GM21360 (cell line): ENCODE data around the gene ABCA9.
"Not testable (repeated sequence)": the region's sequence is repeated elsewhere in the genome, so short reads cannot be mapped to it uniquely, and the experiment has no call there.

ENCODE experiments used
- ATAC-seq: cut with Tn5 transposase; IDR thresholded peaks from one replicate; pipeline ENCODE4 v1.9.1; 2021; ENCODE audit warnings: mild to moderate bottlenecking, moderate library complexity; ENCODE audit not compliant: unreplicated experiment

Gene ABCA9

DNA sequence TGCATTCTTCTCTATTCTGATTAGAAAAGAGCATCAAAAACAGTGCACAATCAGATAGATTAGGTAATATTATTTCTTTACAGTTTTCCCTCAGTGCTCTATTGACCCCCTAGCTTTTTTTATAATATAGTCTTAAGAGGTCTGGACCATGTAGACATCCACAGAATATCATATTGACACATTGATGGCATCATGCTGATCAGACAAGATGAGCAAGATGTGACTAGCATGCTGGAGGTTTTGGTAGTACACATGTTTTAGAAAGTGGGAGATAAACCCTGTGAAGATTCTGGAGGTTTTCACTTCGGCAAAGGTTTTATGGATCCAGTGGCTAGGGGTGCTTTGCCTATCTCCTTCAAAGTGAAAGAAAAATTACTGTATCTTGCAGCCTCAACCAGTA lies 102.8 kb downstream of the ABCA9 start:
- ATAC-seq, result no peak

DNA sequence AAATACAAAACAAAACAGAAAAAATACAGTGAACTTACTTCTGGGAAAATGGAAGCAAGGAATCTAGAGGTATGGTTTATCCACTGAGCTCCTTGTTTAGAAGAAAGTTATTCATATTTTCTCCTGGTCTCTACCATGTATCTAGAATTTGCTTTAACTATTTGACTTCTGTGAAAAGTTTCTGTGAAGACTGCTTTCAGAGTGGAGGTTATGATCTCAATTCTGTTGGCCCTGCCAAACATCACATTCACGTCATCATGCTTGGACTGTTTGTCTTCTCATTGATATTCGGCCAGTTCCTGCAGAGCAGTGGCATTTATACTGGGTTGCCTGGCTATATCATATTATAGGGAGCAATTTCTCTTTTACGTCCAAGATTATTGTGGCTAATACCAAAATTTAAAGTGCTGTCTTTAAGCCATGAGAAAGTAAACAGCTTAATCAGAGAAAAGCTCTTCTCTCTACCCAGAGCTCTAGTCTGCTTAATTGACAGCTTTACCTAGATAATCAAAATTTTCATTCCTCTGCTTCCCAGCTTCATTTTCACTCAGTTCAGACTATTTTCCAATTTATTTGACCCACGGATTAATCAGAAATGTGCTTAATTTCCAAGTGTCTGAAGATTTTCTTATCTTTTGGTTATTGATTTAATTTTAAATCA lies 105.4 kb downstream of the ABCA9 start, which contains the start of gene ABCA8:
ABCA8 (minus strand) TSS at position 212 of the 661 bp plus-strand sequence. CDS start 13,358 bp downstream, outside the sequence.
- no peak for ATAC-seq

DNA sequence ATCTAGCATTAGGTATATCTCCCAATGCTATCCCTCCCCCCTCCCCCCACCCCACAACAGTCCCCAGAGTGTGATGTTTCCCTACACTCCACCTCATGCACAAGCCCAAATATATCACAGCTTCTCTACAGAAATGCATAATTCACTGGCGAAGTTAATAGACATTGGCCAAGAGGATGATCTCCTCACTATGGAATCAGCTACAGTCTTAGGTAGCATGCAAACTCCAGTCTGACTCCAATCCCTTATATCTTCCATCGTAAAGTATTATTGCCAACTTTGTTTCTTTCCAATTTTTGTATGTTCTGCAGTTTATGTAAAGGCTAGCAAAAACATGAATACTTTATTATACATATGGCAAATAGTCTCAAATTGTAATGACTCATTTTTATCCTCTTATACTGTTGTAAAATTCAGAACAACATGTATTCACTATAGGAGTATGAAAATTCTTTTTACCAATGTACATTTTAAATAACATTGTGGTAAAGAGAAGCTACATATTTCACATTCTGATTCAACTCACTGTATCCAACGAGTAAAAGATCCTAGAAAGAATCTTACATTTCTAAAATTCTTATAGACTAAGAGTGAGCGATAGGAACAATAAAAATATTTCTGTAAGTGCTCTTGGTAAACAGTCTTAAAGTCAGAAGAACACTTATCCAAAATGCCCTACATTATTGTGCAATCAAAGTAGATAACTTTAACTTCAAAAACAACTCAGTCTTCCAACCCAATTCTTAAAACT lies 106.4 kb downstream of the ABCA9 start:
- no peak for ATAC-seq

DNA sequence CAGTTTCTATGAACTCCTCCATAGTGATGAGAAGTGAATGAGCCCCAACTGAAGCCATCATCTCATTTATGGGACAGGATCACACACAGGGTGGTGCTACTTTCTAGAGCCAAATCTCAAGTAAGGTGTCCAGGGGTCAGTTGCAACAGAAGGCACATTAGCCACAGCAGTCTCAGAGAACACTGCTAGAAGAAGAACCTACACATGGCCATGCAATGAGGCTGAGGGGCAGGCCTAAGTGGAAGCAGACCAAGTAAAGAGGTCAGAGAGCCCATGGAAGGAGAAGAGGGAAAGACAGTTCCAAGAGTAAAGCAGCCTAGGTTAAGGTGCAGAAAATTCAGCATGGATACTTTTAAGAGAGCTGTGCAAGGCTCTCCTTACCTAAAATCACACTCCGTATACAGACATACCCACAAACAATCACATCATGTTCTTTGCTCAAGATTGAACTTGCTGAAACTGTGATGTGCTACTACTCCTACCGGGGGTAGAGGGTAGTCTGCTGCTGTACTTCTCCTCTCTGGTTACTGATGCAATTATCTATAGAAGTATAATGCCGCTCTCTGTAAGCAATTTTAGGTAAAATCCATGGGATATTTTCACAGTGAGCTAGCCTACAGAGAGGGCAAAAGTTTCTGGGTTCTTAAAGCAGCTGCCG lies 107.3 kb downstream of the ABCA9 start:
- no peak for ATAC-seq

DNA sequence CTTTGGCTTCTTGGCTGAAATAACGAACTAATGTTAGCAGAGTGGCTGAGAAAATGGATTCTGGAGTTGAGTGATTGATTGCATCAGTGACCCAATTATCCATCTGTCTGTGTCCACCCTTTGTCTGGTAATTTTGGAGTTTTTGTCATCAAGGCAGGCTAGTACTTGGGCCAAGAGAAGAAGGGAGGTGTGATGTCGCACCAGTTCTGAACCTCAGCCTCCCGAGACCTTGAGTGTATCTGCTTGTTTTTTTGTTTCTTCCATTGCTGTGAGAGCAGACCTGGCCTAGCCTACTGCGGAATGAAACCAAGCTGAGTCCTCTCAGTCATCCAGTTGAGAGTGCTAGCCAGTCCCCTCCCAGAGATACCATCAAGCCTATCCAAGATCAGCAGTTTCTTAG lies 110.0 kb downstream of the ABCA9 start:
- no peak for ATAC-seq

DNA sequence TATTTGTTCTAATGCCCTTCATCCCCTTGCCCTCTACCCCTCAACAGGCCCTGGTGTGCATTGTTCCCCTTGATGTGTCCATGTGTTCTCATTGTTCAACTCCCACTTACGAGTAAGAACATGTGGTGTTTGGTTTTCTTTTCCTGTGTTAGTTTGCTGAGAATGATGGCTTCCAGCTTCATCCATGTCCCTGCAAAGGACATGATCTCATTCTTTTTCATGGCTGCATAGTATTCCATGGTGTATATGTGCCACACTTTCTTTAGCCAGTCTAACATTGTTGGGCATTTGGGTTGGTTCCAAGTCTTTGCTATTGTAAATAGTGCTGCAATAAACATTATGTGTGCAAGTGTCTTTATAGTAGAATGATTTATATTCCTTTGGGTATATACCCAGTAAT lies 112.9 kb downstream of the ABCA9 start:
- not testable (repeated sequence) for ATAC-seq

DNA sequence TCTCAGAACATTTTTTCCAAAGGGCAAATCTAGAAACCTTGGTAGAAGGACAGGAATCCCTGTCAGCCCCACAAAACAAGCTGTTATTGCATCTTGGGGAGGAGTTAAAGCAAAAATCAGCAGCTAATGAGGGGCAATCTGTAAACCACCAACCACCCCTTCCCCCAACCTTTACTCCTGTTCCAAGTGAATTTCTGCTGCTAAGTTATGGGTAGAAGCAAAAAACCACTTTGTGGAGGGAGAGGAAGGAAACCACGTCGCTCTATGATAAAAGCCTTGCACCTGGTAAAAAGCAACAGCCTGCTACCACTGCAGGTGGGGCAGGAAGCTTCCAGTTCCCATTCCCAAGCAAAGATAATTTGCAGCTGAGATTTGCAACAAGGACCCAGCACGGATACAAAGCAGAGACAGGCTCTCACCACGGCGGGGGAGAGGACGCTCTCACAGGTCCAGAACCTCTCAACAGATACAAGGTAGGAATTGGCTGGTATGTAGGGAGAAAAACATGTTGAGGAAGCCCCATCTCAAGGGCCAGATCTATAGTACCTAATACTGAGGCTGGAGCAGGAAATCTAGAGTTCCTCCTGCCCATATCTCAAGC lies 116.2 kb downstream of the ABCA9 start:
- ATAC-seq, result no peak

DNA sequence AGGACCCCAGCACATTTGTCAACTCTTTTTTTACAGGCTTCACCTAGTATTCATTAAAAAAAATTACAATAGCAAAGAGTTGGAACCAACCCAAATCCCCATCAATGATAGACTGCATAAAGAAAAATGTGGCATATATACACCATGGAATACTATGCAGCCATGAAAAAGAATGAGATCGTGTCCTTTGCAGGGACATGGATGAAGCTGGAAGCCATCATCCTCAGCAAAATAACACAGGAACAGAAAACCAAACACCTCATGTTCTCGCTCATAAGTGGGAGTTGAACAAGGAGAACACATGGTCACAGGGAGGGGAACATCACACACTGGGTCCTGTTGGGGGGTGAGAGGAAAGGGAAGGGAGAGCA lies 116.9 kb downstream of the ABCA9 start:
- not testable (repeated sequence) for ATAC-seq

DNA sequence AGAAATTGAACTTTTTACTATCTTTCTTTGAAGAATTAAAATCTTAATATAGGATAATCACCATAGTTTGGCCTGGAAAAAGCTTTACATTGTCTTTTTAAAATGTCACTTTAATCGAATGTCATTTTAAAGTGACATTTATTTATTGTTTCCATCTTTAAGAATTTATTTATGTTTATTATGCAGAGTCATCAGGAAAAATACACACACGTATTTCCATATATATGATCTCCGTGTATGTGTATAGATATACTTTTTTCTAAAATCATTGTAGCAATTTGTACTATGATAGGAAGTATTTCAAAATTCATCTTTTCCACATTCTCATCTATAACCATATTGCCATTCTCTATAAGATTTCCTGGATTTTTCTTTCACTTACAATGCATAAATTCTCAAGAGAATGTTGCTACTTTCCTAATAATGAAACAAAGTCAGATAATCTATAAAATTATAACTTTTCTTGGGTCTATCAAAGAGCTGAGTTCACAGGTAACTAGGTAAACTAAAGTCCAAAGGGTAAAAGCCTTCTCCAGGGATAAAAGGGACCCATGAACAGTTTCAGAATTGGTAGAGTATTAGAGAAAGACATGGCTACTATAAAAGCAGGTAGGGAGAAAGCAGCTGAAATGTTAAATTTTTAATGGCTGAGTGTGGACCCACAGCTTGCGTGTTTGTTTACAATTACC lies 117.5 kb downstream of the ABCA9 start:
- ATAC-seq, result no peak

DNA sequence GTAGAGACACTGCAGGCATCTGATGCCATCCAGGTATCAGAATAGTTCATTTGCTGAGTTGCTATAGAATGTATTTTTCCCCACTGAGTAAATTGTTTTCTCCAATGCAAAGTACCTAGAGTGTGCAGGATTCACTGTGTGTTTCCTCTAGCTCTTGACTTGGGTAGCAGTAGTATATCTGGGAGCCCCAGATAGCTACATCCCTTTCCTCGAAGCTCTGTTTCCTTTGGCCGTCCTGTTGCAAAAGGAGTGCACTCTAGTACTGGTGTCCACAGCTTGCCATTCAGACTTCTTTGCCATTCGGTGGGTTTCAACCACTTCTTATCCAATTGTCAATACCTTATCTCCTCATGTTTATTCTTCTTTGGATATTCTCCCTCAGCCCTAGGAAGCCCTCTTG lies 118.3 kb downstream of the ABCA9 start:
- no peak for ATAC-seq

DNA sequence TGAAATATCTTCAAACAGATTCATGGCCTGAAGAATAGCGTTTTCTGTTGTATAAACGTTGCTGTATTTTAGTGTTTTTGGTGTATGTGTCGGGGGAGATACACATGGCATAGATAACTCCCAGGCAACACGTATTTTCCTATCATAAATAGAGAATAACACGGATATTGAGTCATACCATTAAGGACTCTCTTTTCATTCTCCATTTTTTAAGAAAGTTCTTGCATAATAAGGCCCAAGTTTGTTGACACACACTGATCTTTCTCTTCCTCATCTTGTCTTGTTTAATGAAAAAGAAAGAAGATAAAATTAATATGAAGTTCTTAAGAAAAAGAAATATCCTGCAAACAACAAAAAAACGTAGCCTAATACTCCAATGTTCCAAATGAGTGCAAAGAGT lies 119.0 kb downstream of the ABCA9 start:
- no peak for ATAC-seq

DNA sequence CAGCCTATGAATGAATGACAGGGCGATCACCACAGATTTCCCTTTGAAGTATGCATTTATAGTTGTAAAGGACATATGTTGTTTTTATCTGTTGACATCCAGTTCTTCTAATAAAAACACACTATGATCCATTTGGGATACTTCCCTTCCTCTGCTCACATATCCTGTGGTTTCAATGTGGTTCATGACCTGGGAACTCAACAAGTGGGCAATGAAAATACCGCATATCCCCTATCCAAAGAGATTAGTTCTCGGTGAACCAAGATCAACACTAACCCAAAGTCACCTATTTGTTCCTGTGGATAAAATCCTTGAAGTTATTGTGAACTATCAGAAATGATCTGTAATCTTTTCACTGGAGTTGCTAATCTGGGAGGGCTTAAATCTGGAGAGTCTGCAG lies 121.5 kb downstream of the ABCA9 start:
- ATAC-seq, result no peak

DNA sequence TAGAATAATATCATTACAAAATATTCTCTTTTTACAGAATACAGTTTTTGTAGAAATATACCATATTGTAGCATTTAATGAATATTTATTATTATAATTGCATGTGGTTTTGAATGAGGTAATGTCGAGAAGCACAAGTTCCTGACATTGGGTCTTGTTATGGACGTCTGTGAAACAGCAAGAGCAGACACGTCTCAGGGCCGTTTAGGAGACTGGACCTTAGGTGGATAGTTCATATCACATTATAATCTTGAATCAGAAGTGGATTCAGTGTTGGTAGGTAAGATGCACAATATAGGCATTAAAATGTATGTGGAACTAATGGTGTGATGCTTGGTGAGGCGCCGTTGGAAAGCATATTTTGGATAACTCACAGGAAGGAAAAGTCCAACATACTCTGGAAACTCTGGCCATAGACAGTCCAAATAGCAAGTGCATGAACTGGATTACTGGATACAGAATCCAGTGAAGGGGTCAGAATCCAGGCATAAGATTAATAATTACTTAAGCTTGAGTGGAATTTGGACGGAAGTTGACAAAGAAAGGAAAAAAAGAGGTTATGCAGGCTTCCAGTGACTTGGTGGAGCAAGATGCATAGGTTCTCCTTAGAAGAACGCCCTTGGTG lies 122.7 kb downstream of the ABCA9 start:
- ATAC-seq, result no peak

DNA sequence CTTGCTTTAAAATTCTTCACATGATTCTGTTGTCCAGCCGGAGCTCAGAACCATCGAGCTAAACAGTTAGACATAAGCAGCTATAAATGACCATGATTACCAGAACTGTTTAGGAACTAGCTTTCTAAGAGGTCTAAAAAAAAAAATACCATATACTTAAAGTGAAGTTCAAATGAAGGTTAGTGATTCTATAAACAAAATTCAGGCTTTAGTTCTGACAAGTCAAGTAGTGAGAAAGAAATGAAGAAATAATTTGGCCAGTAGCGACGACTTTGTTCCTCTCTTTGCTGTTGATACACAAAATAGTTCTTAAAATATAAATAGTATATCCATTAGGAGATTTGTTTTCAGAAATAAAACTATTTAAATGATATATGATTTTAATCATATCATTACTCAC lies 133.2 kb downstream of the ABCA9 start:
- ATAC-seq, result no peak

DNA sequence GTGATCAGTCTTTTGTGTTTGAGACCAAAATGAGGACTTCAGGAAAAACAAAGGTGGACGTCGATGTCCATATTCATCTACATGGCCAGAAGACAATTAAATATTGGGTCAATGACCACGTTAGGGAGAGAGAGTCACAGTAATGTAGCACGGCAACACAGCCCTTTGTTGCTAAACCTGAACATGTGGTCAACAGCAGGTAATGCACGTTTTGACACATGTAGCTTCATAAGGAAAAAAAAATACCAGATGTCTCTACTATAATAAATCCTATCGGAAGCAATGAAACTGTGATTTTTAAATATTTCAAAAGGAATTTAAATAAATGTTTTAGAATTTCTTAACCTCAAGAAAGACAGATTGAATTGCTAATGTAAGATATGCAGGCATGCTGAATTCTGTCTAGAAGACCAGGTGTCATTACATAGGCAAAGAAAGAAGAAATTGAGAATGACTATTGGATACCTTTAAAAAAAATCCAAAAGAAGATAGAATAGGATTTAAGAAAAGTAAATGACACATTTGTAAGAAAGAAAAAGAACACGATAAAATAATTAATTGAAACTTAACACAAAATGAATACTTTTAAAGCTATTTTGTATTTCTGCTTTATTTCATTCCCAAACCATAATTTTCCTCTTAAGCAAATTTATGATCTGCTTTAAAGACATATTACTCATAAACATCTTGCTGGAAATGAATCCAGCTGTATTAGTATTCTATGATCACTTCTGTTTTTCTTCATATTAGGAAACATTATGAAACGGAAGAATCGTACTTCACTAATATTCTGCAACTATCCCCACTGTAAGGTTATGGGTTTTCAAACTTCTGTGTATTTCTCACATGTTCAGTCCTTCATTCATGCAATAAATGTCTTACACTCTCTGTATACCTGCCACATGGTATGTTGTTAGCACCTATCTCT lies 135.7 kb downstream of the ABCA9 start:
- no peak for ATAC-seq
